Mucosa of descending colon (tissue), 3 donors: ENCODE measurements around the gene ADCY5. TPM values are rescaled to one million over a fixed set of nuclear protein-coding genes. Genes with fewer than 3 reads are reported as not detected.

Experiments
- ATAC-seq: fragments of 200-7000 bp; cut with Tn5 transposase; one replicate; pipeline ENCODE4 v1.9.1; 2020; ENCODE audit warnings: mild to moderate bottlenecking, moderate library complexity
- DNase-seq, 3 donors: peaks; one replicate each; pipeline ENCODE4 v3.0.0-alpha.2; 2020
- H3K36me3 ChIP-seq: fragments of 200-600 bp; one replicate; pipeline ENCODE4 v1.8.0; 2021; ENCODE audit warnings: low read depth, mild to moderate bottlenecking
- H3K4me1 ChIP-seq: fragments of 200-600 bp; one replicate; pipeline ENCODE4 v1.8.0; 2021; ENCODE audit warnings: low read depth, mild to moderate bottlenecking
- H3K4me3 ChIP-seq: fragments of 200-600 bp; one replicate; pipeline ENCODE4 v1.8.0; 2021; ENCODE audit warnings: mild to moderate bottlenecking
- H3K9me3 ChIP-seq: fragments of 200-600 bp; one replicate; pipeline ENCODE4 v1.8.0; 2021; ENCODE audit warnings: mild to moderate bottlenecking
- intact Hi-C, 2 donors: fragments of 100-400 bp; cut with DNase I in 1 of 2; cut with micrococcal nuclease in 1 of 2; formaldehyde crosslinking; loops; one replicate each; pipeline versions ENCODE4 v1.11.0 to v1.11.1; 2022; cut with DNase I, micrococcal nuclease
- total RNA-seq, 3 donors: library from RNA; stranded (reverse); fragmentation: NEBNext Ultra II Directional in 2 of 3; extraction: Animal tissue kit (Norgen Biotek cat#: 25700) in 2 of 3; gene quantifications; one replicate each; pipeline versions ENCODE4 v1.2.1 to v1.2.4, GENCODE V29; 2021 to 2023
- TF ChIP-seq, protein P1 (sequence below): fragments of 200-600 bp; IDR thresholded peaks from one replicate; pipeline ENCODE4 v1.8.0; 2022; ENCODE audit warnings: antibody characterized with exemption, mild to moderate bottlenecking
- donor health status: DM: no; HTN: no; CAD: no; lungs with moderate emphysema.
- donor health status: DM: no; HTN: no; CAD: no.
- donor health status: DM: no; HTN: yes; CAD: no.

Gene ADCY5
- total RNA-seq, 3 donors from 2014 or later: 7.8 to 72.6 (median 12.6) TPM

DNA sequence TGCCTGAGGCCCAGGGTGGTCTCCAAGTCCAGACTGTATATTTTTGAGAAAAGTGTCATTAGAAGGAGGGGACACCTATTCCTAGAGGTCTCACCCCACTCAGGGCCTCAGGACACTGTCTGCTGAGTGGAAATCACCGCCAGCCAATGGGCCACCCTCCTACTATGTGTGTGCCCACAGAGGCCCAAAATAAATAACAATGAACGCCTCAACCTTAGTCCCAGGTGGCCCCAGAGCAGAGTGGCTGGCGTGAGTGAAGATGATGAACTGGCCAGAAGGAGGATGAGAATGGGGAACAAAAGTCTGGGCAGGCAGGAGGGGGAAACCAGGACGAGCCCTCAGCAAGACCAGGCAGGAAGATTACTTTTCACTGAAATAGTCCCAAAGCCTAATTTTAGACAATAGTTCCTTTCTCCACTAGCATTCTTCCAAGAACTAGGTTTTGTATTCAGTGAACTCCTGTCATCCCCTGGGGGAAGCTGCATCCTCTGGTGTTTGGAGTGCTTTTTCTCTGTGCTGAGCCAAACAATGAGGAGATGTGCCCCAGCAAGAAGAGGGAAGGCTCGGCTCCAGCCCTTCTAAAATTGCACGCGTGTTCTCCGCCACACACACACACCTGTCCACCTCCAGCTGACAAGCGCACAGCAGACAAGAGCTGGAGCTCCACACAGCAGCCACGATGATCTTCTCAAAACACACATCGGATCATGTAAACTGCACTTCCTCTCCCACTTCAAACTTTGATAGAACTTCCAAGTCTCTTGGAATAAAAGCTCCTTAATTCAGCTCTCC is 72.2 kb downstream of the ADCY5 start:
- H3K36me3 ChIP-seq: no peaks in the 10 kb centered on the region
- H3K4me3 ChIP-seq: no peak overlapping the region
- intact Hi-C loops: no loop called here
- no peaks in the 10 kb centered on the region for H3K9me3 ChIP-seq
- no peak for ATAC-seq
- no peaks in the 10 kb centered on the region for H3K4me1 ChIP-seq
- TF ChIP-seq, protein P1, sequence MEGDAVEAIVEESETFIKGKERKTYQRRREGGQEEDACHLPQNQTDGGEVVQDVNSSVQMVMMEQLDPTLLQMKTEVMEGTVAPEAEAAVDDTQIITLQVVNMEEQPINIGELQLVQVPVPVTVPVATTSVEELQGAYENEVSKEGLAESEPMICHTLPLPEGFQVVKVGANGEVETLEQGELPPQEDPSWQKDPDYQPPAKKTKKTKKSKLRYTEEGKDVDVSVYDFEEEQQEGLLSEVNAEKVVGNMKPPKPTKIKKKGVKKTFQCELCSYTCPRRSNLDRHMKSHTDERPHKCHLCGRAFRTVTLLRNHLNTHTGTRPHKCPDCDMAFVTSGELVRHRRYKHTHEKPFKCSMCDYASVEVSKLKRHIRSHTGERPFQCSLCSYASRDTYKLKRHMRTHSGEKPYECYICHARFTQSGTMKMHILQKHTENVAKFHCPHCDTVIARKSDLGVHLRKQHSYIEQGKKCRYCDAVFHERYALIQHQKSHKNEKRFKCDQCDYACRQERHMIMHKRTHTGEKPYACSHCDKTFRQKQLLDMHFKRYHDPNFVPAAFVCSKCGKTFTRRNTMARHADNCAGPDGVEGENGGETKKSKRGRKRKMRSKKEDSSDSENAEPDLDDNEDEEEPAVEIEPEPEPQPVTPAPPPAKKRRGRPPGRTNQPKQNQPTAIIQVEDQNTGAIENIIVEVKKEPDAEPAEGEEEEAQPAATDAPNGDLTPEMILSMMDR: no peak
- DNase-seq: no peak

DNA sequence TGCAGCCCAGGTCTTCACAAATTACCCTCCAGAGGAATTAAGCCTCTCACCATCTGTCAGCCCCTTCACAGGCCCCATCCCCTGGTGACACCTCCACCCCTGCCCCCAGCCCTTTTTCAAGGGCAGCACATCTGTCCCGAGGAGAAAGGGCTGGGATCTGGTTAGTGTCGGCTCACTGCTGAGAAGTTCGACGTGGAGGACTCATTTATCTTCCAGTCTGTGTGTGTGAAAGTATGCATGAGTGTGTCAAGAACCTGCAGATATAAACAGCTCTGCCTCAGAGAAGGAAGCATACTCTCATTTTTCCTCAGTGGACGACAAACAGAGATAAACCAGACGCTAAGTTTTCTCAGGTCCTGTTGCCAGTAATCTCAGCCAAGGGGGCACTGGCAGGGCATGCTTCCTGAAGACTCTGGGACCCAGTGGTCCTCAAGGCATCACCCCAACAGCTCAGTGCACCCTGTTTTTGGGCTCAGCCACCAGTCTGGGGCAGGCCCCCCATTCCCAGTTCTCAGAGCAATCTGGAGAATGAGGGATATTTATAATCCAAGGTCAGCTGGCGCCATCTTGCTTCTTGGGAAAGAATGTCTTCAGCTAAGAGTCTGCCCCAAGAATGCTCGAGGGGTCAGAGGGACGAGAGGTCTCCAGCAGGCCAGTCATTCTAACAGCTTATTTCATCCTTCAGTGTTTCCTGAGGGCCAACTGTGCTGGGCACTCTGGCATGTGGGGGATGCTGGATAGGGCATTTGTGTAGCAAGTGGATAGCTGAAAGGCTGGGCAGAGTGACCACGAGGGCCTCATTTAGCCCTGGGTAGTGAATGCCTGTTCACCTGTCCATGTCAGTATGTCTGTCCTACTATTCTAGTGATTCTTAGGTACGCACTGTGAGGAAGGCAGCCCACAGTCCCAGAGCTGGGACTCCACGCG is 73.6 kb downstream of the ADCY5 start:
- intact Hi-C loops: no loop called here

DNA sequence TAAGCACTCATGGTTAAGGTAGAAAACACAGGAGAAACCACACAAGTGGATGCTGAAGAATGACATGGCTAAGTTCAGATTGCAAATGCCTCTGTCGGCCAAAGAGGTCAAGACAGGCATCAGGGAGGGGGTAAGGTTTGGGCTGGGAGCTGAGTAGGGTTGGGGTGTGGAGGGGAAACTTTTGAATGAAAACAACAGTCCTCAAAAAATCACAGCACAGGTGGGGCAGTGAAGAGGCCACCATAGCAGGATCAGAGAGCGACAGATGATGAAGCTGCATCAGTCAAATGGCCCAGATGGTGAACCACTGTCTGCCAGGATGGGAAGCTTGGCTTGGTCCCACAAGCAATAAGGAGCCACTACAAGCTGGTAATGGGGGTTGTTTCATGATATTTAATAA is 74.9 kb downstream of the ADCY5 start:
- no peak for ATAC-seq
- no peak overlapping the region for H3K4me3 ChIP-seq
- DNase-seq: no peak
- intact Hi-C loops: no loop called here
- TF ChIP-seq, protein P1: no peak
- H3K36me3 ChIP-seq: no peaks in the 10 kb centered on the region
- H3K4me1 ChIP-seq: no peaks in the 10 kb centered on the region
- peaks cover 2% of the 10 kb centered on the region for H3K9me3 ChIP-seq

More for the DNA sequence above, 73.6 kb downstream of the ADCY5 start:
- Histone ChIP-seq H3K36me3 (no peaks in the 10 kb centered on the region), H3K4me3 (no peak overlapping the region), H3K9me3 (no peaks in the 10 kb centered on the region), H3K4me1 (no peaks in the 10 kb centered on the region)
- DNase-seq (no peak), ATAC-seq (no peak)
- TF ChIP-seq, protein P1: no peak

DNA sequence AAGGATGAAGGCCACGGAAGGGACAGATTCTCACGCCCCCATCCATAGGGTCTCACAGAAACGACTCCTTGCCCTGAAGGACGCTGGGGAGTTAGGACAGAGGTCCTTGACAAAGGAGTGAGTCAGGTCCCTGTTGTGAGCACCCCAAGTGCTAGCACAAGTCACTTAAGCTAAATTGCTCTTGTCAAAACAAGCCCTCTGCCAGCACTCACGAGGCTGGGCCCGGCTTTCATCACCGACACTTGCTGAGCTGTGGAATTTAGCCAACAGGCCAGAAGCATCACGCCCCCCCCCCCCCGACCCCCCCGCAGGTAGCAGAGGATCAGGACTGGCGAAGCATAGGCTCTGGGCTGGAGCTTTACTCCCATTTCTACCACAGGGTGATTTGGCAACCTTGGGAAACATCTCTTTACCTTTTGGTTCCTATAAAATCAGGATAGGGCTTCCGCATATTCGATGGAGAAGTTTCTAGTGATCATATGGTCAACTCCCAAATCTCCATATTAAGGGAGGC is 75.4 kb downstream of the ADCY5 start:
- no peak overlapping the region for H3K4me3 ChIP-seq
- H3K36me3 ChIP-seq: no peaks in the 10 kb centered on the region
- intact Hi-C loops: no loop called here
- TF ChIP-seq, protein P1: no peak
- ATAC-seq: no peak
- no peaks in the 10 kb centered on the region for H3K4me1 ChIP-seq
- H3K9me3 ChIP-seq: peaks cover 5% of the 10 kb centered on the region
- no peak for DNase-seq

DNA sequence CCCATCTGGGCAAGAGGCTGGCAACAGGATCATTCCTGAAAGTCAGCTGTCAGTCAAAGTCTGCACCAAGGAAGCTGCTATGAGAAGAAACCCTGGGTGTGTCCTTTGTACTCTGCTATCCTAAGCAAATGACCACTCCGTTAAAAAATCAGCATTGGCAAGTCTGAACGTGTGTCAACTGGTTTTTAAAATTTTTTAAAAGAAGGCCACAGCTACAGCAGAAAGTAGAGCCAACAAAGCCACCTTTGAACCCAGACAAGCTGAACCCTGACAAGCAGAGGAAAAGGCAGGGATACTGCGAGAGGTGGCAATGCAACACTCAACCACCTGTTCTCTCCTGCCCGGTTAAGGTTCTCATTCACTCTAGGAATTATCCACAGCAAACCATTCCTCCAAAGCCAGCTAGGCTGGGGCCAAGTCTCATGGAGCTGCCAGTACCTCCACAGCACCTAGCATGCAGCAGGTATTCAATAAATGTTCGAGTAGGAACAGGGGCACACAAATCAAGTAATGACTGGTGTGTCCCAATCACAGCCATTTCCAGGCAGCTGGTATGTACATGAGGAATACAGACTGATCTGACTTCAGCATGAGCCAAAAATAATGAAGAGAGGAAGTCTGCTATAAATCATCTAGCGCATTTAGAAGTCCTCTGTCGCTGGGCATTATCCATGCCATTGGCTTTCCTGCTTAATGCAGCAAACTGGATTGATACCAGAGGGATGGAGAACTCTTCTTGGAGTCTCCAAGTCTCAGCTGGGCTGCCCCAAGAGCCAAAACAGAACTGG is 76.0 kb downstream of the ADCY5 start:
- Histone ChIP-seq H3K9me3 (peaks cover 5% of the 10 kb centered on the region), H3K4me3 (no peak overlapping the region), H3K36me3 (no peaks in the 10 kb centered on the region), H3K4me1 (no peaks in the 10 kb centered on the region)
- DNase-seq: no peak
- intact Hi-C loops: no loop called here
- TF ChIP-seq, protein P1: no peak
- ATAC-seq: no peak
